Activated CD4-positive, alpha-beta T cell treated with anti-CD3 and anti-CD28 coated beads, Interleukin-2, amount 50 U/mL, for 4 hours (primary cell): ENCODE data around the gene HOXA3.

Experiments used
- DNase-seq, 2 experiments: peaks; one replicate each; pipeline ENCODE4 v3.0.0-alpha.2; 2020

Gene HOXA3

DNA sequence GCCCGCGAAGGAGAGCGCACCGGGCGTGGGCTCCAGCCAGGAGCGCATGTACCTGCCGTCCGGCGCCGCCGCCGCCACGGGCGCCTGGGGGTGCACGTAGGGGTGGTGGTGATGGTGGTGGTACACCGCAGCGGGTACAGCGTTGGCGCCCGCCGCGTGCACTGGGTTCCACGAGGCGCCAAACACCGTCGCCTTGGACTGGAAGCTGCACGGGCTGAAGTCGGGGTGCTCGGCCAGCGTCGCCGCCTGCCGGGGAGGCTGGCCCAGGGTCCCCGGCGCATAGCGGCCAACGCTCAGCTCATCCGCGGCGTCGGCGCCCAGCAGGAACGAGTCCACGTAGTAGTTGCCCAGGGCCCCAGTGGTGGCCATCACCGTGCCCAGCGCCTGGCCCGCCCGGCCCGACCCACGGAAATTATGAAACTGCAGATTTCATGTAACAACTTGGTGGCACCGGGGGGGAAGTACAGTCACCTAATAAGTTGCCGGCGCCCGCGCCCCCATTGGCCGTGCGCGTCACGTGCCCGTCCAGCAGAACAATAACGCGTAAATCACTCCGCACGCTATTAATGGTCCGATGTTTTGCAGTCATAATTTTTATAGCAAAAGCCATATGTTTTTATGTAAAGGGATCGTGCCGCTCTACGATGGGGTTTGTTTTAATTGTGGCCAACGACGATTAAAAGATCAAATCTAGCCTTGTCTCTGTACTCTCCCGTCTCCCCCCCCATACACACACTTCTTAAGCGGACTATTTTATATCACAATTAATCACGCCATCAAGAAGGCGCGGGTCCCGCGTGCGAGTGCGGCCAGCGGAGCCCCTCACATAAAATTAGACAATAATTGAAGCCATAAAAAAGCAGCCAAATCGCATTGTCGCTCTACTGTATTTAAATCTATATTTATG lies 13.0 kb upstream of the HOXA3 start, which contains the start of gene HOXA9:
Gene HOXA9, minus strand, starts transcription at position 449 of the 907 bp plus-strand sequence. Its CDS starts 80 bp downstream, at position 369.
- DNase-seq = no peak

DNA sequence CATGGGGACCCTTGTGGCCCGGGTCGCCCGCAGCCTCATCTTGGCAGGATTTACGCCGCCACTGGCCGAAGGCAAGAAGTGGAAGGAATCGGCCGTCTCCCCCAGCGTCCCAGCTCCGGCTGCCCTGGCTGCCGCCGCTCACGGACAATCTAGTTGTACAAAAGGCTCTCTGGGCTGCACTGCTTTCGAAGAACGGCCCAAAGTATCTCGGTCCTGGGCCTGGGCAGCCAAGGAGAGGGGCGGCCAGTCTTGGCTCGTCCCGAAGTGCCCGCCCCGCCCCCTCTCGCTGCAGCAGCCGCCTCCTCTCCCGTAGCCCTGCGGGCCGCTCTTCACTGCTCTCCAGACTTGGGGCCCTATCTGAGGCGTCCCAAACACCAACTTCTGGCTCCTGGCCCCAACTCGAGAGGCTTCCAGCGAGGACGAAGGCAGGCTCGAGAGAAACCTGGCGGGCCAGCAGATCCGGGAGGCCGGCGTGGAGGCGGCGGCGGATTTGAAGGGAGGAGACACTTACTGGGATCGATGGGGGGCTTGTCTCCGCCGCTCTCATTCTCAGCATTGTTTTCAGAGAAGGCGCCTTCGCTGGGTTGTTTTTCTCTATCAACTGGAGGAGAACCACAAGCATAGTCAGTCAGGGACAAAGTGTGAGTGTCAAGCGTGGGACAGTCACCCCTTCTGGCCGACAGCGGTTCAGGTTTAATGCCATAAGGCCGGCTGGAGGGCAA lies 12.1 kb upstream of the HOXA3 start:
- DNase-seq = no peak

DNA sequence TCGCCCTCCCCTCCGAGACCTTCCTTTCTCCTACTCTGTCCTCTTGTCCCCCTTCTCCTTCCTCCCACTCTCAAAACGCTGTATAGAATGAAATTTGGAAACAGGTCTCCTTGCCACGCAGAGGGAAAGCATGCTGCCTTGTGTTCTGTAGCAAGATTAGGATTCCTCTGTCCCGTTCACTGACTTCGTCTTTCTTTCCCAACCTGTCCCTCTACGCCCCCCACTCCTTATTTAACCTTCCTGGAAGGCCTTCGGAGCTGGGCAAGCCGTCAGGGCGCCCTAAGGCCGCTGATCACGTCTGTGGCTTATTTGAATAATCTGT lies 11.6 kb upstream of the HOXA3 start:
- DNase-seq = no peak

DNA sequence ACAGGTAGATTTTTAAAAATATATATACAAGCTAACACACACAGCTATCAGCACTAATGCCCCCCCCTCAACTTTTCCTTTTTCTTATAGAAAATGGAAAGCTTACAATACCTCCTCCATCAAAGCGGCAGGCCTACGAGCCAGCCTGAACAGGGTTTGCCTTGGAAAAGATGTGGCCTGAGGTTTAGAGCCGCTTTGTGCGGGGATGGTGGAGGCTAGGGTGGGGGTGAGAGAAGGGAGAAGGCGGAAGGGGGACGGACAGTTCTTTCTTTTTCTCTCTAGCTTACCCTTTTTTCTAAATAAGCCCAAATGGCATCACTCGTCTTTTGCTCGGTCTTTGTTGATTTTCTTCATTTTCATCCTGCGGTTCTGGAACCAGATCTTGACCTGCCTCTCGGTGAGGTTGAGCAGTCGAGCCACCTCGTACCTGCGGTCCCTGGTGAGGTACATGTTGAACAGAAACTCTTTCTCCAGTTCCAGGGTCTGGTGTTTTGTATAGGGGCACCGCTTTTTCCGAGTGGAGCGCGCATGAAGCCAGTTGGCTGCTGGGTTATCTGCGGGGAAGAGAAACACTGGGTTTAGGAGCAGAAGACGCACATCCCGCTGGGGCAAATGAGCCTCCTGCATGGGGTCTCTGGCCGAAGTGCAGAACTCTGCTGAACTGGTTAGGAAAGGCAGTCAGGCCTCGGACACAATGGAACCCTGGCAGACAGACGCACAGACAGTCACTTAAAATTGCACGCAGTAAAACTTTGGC lies 11.1 kb upstream of the HOXA3 start:
- no peak for DNase-seq

DNA sequence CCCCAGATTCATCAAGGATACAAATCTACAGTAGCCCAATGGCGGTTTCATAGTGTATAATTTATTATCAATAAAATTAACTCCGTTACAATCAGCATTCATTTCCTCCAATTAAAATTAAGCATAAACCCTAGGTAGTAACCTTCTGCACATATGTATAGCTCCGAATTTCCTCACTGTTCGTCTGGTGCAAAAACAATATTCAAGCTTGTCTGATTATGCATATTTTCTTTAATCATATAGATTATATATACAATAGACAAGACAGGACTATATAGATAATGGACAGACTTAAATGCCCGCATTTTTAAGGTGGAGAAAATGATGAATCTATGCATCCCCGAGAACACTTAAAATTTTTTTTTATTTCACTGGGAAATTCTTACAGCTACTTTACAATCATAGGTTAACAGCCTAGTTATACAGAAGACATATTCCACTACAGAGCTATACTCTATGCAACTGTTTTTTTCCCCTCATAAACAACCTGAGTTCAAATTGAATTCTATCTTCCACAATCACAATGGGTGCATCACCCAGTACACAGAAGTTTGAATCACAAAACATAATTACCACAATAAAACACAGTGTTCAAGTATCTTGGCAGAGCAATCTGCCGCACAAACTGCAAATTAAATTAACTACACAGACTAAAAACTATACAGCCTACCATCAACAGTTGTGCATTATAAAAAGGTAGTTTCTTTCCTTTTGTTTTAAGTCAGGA lies 10.3 kb upstream of the HOXA3 start:
- DNase-seq = no peak

DNA sequence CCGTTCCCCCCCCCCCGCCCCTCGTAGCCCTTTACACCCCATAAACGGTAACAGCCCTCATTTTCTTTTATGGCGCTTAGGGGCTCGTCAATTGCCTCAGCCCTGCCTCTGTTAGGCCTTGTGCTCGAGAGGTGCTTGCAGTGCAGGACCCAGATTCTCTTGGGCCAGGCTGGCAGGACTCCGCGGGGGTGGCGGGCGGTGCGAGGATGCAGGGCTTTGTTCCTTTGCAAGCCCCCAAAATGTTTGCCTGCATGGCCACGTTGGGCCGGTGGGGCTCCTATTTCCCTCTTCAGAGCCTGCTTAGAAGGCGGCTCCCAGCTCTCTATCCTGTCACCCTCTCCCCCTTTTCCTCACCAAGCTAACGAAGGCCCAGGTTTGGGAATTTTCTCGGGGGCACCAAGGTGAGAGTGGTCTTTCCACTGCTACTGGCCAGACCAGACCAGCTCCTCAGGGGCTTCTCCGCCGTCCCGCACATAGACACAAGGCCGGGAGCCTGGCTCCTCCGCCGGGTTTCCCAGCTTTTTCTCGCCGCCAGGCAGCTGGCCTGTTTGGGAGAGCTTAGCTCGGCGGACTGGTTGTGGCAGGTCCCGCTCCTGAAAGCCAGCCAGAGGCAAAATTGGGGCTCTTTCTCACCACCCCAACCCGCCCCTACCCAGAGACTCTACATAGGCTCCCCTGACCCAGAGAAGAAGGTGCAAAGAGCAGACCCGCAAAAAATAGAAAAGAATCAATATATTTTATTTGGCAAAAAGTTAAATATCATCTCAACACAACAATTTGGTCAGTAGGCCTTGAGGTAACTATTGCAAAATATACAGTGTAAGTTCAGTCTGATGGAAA lies 9.6 kb upstream of the HOXA3 start:
- no peak for DNase-seq

DNA sequence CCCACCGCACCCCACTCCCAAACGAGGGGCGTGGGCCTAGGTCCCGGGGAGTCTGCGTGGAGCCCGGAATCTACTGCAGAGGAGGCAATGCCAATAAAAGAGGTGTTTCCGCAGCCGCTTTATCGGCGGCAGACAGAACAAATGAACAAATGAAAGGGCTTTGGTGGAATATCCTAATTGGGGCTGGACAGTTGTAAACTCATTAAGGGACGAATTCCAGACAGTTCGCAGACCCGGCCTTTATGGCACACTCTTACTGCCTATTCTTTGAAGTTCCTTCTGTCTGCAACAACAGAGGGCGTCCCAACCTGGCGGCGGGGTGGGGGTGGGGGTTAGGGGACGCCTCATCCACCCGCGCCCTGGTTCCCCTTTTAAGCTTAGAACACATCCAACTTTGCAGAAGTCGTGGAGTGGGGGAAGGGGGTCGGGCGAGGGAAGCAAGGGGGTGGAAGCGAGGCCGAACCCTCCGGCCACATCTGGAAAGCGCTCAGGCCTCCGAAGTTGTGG lies 8.9 kb upstream of the HOXA3 start:
- DNase-seq = no peak

DNA sequence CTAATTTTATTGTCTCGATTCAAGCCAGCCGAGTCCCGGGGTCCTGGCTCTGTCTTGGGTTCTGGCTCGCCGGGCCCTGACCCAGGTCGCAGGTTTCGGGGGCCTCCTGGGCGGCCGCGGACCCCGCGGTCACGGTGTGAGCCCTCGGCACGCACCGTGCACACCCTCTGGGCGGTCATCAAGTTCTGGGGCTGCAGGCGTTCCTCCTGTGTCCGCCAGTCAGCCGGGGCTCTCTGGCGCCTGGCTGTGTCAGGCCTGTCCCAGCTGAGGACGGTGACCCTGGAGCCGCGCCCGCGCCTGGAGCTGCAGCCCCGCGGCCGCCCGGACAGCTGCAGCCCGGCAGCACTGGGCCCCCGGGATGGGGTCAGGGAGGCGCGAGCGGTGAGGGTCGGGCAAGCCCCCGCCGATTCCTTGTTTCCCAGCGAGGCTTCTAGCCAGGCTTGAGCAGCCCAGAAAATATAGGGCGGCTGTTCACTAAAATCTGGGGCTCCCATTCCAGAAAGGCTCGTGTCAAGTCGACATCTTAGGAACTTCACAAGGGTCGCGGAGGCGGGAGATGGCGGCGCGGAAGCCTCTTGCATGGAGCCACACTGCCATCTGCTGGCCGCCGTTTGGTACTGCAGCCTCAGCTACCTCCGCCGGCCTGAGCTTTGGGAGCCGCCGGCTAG lies 8.3 kb upstream of the HOXA3 start:
- peak; percentile 80 to 83 for DNase-seq

DNA sequence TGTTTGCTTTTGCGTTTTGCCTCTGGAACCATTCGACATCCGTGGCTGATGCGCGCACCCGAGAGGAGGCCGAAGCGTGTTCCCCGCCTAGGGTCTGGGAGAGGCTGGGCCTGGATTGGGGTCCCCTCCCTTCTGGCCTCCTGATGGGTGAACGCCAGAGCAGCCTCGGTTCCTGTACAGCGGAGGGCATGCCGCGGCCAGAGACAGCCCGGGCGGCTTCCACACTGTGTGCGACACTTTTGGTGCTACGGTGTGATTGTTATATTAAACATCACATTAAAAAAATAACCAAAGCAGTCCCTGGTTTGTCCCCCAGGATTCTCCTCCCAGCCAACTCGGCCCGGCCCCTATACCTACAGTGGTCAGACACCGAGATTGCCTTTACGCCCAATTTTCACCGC lies 7.8 kb upstream of the HOXA3 start:
- DNase-seq = no peak

DNA sequence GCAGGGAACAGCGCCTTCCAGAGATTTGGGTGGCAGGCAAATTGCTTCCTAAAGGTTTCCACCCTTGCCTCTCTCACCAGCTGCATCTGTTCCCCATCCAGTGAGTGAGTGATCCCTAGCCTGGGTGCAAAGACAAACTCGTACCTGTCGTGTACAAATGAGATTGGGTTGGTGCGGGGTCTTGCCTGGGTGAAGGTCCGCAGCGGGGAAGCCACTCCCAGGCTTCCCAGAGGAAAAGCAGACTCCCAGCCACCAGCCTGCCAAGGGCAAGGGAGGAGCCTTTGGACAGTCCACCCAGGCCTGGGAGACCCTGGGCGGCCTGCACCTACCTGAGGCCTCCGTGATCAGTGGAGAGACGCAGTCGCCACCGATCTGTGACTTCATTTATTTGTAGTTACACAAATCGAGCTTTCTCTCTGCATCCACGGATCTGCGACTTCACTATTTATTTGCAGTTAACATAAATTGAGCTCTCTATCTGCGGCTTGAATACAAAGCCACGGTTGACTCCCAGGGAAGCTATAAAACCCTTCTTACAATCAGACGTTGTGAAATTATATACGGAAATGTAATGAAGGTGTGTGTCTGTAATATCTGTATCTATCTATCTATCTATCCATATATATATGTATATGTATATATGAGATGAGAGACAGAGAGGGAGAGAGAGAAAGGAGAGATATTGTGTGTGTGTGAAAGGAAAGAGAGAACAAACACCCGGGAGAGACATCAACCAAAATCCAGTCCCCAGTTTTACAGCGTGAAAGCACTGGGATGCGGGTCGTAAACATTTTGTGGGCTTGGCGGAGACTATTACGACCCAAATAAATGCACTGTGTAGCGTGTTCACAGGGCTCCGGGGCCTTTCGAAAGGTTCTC lies 7.1 kb upstream of the HOXA3 start:
- DNase-seq = no peak

DNA sequence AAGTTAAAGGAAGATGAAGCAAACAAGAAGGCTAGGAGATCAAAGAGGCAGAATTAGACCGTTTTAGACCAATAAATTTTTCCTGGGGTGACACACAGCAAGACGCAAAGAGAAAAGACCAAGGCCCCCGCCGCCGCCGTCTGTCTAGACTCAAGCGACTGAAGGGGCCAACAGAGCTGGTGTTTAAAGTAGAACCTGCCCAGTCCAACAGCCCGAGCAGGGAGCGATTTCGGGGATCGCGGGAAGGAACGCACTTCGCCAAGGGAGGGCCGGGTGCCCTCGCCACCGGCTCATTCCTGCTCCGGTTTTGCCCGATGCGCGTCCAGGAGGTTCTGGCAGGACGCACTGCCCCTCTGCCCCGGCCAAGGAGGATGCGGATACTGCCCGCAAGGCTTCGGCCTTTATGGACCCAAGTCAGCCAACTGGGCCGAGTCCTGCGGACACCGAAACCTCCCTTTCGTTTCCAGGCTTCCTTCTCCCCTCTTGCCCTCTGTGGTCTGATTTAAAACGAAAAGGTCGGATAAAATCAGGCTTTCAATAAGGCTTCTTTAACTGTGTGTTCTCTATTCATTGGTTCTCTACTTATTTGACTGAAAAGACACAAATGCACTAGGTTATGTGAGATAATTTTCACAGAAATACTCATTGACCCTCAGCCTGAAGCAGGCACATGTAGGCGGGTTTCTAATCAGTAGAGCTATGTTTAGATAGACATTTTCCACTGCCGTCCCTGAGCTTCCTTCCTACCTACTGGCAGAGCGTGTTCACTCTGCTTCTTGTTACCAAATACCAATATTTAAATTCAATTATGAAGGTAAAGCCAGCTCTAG lies 6.3 kb upstream of the HOXA3 start:
- no peak for DNase-seq

DNA sequence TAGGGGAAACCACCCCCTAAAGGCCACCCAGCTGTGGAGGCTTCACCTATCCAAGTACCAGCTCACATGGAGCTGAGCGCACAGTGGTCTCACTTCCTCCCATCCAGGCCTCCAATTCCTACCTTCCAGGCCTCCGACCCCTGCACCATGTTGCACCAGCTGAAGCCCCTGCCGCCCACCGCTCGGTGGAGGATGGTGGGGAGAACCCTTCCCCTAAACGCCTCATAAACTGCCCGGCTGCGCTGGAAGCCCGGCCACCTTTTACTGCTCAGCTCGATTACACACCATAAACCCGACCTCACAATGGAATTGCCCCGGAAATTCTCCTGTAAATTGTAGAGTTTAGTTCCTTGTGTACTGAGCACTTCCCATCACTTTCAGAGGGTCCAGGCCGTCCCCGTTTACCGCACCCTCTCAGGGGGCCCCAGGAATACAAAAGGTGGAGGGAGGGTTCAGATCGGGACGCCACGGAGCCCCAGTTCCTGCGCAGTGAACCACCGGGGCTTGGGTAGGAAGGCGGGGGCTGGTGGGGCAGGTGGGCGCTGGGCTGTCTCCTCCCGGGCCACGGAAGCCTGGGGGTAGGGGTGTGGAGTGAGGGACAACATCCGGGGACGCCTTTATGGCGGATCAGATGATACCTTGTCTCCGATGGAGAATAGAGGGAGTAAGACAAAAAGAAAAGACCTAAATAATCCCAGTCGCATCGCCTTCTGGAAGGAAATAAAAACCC lies 5.5 kb upstream of the HOXA3 start:
- no peak for DNase-seq

DNA sequence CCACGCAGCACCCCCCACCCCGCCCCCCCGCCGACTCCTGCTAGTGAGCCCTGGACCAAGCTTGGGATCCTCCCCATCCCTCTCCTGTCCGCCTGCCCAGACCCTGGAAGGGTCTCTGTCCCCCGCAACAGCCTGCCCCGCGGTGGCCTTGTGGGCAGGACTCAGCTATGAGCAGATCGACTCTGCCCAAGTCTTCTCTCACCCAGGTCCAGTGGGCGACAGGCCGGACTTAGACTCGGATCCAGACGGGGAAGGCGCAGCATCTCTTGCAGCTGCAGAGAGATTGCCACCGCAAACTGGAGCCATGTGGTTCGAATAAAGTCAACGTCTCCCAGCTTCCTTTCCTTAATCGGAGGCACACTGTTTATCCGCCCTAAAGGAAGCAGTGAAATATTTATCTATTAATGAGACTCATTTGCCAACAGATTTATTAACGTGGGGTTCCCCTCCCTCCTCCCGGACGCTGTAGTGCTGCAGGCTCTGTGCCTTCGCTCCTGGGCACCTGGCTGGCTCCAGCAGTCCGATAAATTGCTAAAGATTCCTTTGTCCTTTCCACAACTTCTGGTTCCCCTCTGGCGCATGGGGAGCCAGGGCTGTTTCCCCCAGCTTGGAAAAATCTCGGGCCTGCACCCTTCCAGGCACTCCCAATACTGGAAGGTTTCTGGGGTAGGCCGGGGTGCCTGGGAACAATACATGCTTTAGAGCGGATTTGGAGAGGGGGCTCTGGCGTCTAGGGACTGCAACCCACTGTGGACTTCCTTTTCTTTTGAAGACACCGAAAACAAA lies 4.7 kb upstream of the HOXA3 start:
- no peak for DNase-seq

DNA sequence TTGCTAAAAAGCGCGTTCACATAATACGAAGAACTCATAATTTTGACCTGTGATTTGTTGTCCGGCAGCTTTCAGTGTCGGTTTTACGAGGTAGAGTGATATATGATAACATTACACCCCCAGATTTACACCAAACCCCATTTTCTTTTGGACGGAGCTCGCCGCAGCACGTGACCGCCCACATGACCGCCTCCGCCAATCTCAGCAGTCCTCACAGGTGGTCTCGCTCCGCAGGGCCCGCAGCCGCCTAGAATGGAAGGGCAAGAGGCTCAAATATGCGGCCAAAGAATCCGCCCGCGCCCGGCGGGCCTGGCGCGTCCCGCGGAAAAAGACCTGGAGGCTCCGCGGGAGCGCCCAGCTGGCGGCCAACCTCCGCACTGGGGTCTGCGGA lies 4.1 kb upstream of the HOXA3 start, which contains the start of gene HOXA7:
Gene HOXA7, minus strand, starts transcription at position 168 of the 391 bp plus-strand sequence. Its CDS starts 130 bp downstream, at position 38.
- DNase-seq = no peak

DNA sequence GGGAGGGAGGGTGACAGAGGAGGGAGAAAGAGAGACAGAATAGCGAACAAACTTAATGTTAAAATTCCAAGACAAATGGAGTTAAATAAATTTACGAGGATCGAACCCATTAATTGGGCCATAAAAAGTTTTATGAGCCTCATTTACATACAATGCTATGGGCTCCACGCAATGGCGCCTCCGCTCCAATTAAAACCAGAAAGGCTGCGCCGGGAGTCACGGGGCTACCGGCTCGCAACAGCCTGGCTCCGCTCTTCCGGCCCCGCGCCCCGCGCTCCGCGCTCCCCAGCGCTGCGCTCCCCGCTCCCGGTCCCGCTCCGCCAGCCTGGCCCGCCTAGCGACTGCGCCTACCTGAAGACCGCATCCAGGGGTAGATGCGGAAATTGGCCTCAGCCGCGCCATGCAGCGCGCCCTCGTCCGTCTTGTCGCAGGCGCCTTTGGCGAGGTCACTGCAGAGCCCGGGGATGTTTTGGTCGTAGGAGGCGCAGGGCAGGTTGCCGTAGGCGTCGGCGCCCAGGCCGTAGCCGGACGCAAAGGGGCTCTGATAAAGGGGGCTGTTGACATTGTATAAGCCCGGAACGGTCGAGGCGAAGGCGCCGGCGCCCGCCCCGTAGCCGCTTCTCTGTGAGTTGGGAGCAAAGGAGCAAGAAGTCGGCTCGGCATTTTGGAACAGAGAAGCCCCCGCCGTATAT lies 3.6 kb upstream of the HOXA3 start:
- no peak for DNase-seq

DNA sequence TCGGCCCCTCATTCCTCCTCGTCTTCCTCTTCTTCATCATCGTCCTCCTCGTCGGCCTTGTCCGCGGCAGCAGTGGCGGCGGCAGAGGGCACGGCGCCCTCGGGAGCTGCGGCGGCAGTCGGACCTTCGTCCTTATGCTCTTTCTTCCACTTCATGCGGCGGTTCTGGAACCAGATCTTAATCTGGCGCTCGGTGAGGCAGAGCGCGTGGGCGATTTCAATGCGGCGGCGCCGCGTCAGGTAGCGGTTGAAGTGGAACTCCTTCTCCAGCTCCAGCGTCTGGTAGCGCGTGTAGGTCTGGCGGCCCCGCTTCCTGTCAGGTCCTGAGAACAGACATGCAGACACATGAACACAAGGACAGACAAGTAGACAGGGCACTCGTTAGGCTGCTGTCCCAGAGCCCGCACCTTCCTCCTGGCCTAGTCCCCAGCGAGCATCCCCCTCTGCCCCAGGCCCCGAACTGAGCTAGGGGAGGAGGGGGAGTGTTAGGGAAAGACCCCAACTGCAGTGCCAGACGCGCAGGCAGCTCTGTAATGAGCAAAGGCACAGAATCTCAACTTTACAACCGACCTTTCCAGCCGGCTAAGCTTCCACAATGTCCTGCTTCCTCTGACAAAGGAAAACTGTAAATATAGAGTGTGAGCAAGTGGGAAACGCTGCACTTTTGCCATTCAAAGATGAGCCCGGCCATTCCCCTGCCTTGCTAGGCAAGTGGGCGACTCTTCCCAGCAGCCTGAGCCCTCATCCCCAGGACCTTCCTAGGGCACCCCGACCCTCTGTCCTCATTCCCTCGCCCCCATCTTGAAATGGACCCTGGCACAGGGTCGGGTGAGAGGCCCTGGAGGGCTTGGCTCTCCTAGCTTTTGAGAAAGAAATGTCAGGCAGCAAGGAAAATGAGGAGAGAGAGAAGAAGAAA lies 2.8 kb upstream of the HOXA3 start:
- peak; percentile 49 to 55 for DNase-seq
